ENCODE results near the gene SEC14L2. TPM values are rescaled to one million over a fixed set of nuclear protein-coding genes. Genes with fewer than 3 reads are reported as not detected.

SEC14L2 gene
- total and polyA plus RNA-seq, 10 of the 15 experiments (the other 5 are each of a cell fraction or from before 2014, with no cell fraction given): 0.08 to 4.0 (median 0.48) TPM

DNA sequence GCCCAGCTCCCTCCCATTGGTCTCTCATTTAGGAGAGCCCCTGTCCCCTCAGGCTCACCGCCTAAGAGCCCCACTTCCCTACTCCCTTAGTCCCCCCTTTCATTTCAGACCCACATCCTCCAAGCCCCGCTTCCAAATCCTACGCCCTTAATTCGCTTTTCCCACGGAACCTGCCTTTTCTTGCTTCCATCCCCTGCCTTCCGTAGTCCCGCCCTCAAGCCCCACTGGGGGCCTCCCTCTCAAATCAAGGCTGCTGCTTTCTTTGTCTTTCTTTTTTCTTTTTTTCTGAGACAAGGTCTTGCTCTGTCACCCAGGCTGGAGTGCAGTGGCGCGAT is 39.6 kb upstream of the SEC14L2 start (continued):
- TF ChIP-seq, protein P1, sequence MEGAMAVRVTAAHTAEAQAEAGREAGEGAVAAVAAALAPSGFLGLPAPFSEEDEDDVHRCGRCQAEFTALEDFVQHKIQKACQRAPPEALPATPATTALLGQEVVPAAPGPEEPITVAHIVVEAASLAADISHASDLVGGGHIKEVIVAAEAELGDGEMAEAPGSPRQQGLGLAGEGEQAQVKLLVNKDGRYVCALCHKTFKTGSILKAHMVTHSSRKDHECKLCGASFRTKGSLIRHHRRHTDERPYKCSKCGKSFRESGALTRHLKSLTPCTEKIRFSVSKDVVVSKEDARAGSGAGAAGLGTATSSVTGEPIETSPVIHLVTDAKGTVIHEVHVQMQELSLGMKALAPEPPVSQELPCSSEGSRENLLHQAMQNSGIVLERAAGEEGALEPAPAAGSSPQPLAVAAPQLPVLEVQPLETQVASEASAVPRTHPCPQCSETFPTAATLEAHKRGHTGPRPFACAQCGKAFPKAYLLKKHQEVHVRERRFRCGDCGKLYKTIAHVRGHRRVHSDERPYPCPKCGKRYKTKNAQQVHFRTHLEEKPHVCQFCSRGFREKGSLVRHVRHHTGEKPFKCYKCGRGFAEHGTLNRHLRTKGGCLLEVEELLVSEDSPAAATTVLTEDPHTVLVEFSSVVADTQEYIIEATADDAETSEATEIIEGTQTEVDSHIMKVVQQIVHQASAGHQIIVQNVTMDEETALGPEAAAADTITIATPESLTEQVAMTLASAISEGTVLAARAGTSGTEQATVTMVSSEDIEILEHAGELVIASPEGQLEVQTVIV (IDR thresholded peaks at IDR 0.05; ENCODE audit: borderline replicate concordance, partially characterized antibody): no peak
- TF ChIP-seq HDGF (IDR thresholded peaks at IDR 0.05) (0 out of 2 replicates have a peak, but pooled peaks have one; percentile 37), NBN (IDR thresholded peaks at IDR 0.05) (0 out of 2 replicates have a peak, but pooled peaks have one; percentile 9), ZNF274 (IDR thresholded peaks at IDR 0.05; ENCODE audit: insufficient read depth, insufficient read length) (no peak), TARDBP (IDR thresholded peaks at IDR 0.05; ENCODE audit: borderline replicate concordance) (no peak)
- TF ChIP-seq, protein P2, sequence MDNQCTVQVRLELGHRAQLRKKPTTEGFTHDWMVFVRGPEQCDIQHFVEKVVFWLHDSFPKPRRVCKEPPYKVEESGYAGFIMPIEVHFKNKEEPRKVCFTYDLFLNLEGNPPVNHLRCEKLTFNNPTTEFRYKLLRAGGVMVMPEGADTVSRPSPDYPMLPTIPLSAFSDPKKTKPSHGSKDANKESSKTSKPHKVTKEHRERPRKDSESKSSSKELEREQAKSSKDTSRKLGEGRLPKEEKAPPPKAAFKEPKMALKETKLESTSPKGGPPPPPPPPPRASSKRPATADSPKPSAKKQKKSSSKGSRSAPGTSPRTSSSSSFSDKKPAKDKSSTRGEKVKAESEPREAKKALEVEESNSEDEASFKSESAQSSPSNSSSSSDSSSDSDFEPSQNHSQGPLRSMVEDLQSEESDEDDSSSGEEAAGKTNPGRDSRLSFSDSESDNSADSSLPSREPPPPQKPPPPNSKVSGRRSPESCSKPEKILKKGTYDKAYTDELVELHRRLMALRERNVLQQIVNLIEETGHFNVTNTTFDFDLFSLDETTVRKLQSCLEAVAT (IDR thresholded peaks at IDR 0.05): 0 out of 2 replicates have a peak, but pooled peaks have one; percentile 14

DNA sequence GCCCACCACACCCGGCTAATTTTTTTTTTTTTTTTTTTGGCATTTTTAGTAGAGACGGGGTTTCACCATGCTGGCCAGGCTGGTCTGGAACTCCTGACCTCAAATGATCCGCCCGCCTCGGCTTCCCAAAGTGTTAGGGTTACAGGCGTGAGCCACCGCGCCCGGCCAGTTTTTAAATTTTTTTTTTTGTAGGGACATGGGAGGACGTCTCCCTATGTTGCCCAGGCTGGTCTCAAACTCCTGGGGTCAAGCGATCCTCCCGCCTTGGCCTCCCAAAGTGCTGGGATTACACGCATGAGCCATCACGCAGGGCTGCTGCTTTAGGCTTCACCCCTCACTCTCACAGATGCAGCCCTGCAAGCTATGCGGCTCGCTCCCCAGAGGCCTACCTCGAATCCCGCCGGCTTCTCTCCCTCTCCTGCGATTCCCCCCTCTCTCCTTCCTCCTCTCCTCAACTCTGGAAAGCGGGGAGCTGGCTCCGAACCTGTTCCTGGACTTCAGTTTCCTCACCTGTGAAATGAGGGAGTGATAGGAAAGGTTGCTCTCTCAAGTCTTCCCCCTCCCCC is 39.1 kb upstream of the SEC14L2 start:
- ChIA-PET CTCF (interaction anchor here (1.7 to 1.9 kb wide), 2 partner anchors 70 kb away, joined by 13 to 23 read pairs; partner anchors contain the start of gene CASTOR1), POLR2A (interaction anchor here (0.9 to 5.7 kb wide), 4 partner anchors 10 to 53 kb away, joined by 3 to 35 read pairs (median 5); partner anchors contain the start of gene TBC1D10A), SMC1A (ENCODE audit: uncharacterized antibody, unreplicated experiment) (interaction anchor here (1.1 to 1.6 kb wide), 2 partner anchors 32 to 69 kb away, joined by 3 to 8 read pairs; partner anchors contain the start of gene CASTOR1), RAD21 (ENCODE audit: unreplicated experiment) (interaction anchor here (0.7 to 2.1 kb wide), 4 partner anchors 48 to 243 kb away, joined by 3 to 16 read pairs (median 14); partner anchors contain the start of gene CASTOR1)
- H3K9ac ChIP-seq (ENCODE audit: control insufficient read depth, insufficient read depth, low read length): no peak overlapping the region
- H3K36me3 ChIP-seq (ENCODE audit: control insufficient read depth in 2 of 2, insufficient read depth in 2 of 2, low read length in 1 of 2): peaks cover 1 to 3% of the 10 kb centered on the region in 2 experiments; a peak in 2 of 4 replicates
- no peaks in the 10 kb centered on the region for H3K27me3 ChIP-seq (replicated peaks in 1 of 2; ENCODE audit: control insufficient read depth in 2 of 2, insufficient read depth in 2 of 2, low read length in 1 of 2)
- FAIRE-seq (no peak), DNase-seq (ENCODE audit: low read depth, low spot score) (no peak), ATAC-seq (no peak)
- no TSS peak for BruUV-seq (replicated peaks)
- in situ Hi-C loops (cut with MboI): no loop called here
- intact Hi-C loops (cut with micrococcal nuclease; ENCODE audit: unreplicated experiment): loop anchor here (2.0 kb wide), 1 partner anchor 69 kb away; the partner anchor contains the start of gene CASTOR1
- no peak overlapping the region for H3K4me2 ChIP-seq (ENCODE audit: control insufficient read depth, insufficient read depth)
- H3K79me2 ChIP-seq (ENCODE audit: control insufficient read depth, insufficient read depth, low read length): peaks cover 35% of the 10 kb centered on the region
- no peak overlapping the region for H3K4me3 ChIP-seq
- H3K4me1 ChIP-seq (ENCODE audit: control insufficient read depth, insufficient read depth, low read length): 0 out of 2 replicates have a peak, but pooled peaks cover 5% of the 10 kb centered on the region
- 89% methylated on average over 19 of the region's 22 CpGs for WGBS (ENCODE audit: insufficient coverage, insufficient replicate concordance, low lambda C conversion rate, missing lambda C conversion rate)
- no peak overlapping the region for H3K27ac ChIP-seq (ENCODE audit: control insufficient read depth, insufficient read depth)
- no peaks in the 10 kb centered on the region for H4K20me1 ChIP-seq (ENCODE audit: control insufficient read depth, insufficient read depth)
- H3K9me3 ChIP-seq (replicated peaks; ENCODE audit: control insufficient read depth, insufficient read depth, low read length): no peaks in the 10 kb centered on the region
- H2AFZ ChIP-seq (ENCODE audit: control insufficient read depth, low read depth, low read length): no peak overlapping the region
- no peak for TF ChIP-seq MEF2A (IDR thresholded peaks at IDR 0.05; ENCODE audit: insufficient read depth, low read depth, low read length)
- TF ChIP-seq, protein P3, sequence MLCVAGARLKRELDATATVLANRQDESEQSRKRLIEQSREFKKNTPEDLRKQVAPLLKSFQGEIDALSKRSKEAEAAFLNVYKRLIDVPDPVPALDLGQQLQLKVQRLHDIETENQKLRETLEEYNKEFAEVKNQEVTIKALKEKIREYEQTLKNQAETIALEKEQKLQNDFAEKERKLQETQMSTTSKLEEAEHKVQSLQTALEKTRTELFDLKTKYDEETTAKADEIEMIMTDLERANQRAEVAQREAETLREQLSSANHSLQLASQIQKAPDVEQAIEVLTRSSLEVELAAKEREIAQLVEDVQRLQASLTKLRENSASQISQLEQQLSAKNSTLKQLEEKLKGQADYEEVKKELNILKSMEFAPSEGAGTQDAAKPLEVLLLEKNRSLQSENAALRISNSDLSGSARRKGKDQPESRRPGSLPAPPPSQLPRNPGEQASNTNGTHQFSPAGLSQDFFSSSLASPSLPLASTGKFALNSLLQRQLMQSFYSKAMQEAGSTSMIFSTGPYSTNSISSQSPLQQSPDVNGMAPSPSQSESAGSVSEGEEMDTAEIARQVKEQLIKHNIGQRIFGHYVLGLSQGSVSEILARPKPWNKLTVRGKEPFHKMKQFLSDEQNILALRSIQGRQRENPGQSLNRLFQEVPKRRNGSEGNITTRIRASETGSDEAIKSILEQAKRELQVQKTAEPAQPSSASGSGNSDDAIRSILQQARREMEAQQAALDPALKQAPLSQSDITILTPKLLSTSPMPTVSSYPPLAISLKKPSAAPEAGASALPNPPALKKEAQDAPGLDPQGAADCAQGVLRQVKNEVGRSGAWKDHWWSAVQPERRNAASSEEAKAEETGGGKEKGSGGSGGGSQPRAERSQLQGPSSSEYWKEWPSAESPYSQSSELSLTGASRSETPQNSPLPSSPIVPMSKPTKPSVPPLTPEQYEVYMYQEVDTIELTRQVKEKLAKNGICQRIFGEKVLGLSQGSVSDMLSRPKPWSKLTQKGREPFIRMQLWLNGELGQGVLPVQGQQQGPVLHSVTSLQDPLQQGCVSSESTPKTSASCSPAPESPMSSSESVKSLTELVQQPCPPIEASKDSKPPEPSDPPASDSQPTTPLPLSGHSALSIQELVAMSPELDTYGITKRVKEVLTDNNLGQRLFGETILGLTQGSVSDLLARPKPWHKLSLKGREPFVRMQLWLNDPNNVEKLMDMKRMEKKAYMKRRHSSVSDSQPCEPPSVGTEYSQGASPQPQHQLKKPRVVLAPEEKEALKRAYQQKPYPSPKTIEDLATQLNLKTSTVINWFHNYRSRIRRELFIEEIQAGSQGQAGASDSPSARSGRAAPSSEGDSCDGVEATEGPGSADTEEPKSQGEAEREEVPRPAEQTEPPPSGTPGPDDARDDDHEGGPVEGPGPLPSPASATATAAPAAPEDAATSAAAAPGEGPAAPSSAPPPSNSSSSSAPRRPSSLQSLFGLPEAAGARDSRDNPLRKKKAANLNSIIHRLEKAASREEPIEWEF (IDR thresholded peaks at IDR 0.05; ENCODE audit: insufficient replicate concordance, low read depth, low read length): no peak
- TF ChIP-seq BHLHE40 (IDR thresholded peaks at IDR 0.05; ENCODE audit: borderline replicate concordance in 1 of 2, low read depth in 2 of 2, low read length in 1 of 2): no peak
- no peak for TF ChIP-seq NRF1 (conservative IDR thresholded peaks at IDR 0.05; ENCODE audit: low read depth, low read length)
- no peak for TF ChIP-seq TARDBP (IDR thresholded peaks at IDR 0.05; ENCODE audit: borderline replicate concordance)
- TF ChIP-seq ZNF622 (IDR thresholded peaks at IDR 0.05): no peak

Measured in GM12878 (cell line).